GM21367 (cell line): Measurements from ENCODE around the gene OPTN.
A peak's percentile ranks its signal among the peaks of the same experiment; 100 is the strongest.
"Not testable (repeated sequence)": the region's sequence is repeated elsewhere in the genome, so short reads cannot be mapped to it uniquely, and the experiment has no call there.

Experiments
- ATAC-seq: cut with Tn5 transposase; IDR thresholded peaks from one replicate; pipeline ENCODE4 v1.9.1; 2021; ENCODE audit not compliant: unreplicated experiment

The OPTN gene

GRCh38 chr10:13099666-13100348 is at the start of gene OPTN:
OPTN (plus strand) TSS chr10:13100163; CDS start chr10:13109123, 8,960 bp downstream.
- peak; percentile 46 for ATAC-seq

GRCh38 chr10:13051126-13051694 is 48.8 kb upstream of the OPTN start:
- no peak for ATAC-seq

- ATAC-seq = not testable (repeated sequence)
Measured at GRCh38 chr10:13053208-13053607, 46.8 kb upstream of the OPTN start.

- no peak for ATAC-seq
Measured at GRCh38 chr10:13053794-13054462, 46.0 kb upstream of the OPTN start.

- ATAC-seq = no peak
Measured at GRCh38 chr10:13054844-13055243, 45.1 kb upstream of the OPTN start.

DNA sequence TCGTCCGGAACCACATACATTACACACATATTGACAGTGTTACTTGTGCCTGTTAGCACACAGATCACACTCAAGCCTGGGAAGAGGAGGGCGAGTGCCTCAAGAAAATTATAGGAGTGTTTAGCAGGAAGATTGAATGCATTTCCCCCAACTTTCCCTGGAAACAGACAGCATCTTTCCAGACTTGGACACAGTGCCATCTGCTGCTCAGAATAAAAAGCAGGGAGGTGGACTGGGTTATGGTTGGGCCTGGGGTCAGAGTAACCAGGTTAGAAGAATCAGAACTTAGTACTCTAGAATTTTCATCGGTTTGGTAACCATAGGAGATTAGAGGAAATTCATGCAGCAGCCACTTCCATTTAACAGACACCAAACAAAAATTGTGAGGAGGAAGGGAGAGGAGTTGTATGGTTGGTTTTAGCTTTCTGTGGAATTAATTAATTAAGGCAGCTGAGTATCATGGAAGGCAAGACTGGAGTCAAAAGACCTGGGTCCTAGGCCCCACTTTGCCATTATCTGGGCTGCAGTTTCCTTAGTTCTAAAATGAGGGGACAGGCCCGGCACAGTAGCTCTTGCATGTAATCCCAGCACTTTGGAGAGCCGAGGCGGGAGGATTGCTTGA is 43.4 kb upstream of the OPTN start:
- ATAC-seq = no peak

DNA sequence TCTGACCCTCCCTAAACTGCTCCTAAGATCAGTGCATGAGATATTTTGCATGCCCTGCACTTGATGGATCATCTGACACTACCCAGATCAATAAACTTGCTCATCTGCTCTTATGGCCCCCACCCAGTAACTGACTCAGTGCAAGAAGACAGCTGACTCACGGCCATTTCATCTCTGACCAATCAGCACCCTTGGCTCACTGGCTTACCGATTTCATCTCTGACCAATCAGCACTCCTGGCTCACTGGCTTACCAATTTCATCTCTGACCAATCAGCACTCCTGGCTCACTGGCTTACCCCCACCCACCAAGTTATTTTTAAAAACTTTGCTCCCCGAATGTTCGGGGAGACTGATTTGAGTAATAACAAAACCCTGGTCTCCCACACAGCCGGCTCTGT is 37.2 kb upstream of the OPTN start:
- ATAC-seq = no peak

DNA sequence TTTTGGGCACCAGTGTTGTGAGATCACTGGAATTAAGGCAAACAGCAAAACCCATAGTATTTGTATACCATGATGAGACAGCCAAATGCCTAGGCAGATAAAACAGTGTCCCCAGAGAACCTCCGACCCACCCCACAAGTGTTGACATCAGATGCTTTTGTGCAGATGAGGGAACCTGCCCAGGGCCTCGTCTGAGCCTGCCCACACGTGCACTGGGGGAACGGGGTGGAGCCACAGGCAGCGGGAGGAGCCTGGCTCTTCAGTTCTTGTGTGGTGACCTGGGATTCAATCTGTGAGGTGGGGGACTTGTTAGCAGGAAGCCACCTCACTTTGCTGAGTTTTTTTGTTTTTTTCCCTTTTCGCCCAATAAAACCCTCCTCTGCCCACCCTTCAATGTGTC is 33.4 kb upstream of the OPTN start:
- ATAC-seq = no peak

DNA sequence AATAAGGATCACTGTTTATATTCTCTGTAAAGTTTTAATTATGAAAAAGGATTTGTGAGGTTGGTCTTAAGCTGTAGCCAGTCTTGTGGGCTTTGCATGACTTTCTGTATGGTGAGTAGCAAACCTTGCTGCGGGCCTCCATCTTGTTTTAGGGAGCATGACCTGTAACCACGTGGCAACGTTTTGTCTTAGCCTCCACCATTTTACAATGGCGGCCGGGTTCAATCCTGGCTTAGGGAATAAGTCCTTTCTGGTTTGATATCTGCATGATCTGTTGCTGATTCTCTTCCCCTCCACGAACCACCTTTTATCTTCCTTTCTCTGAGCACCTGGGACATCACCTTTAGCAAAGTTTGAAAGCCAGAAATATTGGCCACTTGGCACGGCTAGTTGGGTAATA is 32.5 kb upstream of the OPTN start:
- ATAC-seq = no peak

DNA sequence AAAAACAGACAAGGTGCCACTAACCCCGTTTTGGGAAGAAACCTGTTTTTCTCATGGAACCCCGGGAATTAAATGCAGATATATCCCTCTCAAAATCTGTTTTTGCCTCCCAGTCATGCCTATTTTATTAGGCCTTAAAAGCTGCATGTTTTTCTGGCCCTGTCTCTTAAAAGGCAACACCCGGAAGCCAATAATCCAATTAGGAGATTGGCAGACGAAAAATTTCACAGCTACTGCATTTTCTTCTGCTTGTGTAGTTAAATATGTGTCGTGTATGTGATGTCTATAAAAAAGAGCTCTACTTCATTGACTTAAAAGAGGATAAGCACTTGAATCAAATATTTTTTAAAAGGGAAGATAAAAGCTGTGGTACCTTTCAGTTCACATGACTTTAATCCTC is 31.9 kb upstream of the OPTN start:
- ATAC-seq = no peak

- no peak for ATAC-seq
Measured at GRCh38 chr10:13068484-13068883, 31.5 kb upstream of the OPTN start.

DNA sequence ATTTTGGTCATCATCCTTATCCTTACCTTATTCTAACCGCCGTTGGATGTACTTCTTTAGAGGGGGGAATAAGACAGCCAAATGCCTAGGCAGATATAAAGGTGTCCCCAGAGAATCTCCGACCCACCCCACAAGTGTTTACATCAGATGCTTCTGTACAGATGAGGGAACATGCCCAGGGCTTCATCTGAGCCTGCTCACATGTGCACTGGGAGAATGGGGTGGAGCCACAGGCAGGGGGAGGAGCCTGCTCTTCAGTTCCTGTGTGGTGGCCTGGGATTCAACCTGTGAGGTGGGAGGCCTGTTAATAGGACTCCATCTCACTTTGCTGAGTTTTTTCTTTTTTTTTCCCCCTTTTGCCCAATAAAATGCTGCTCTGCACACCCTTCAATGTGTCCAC is 27.6 kb upstream of the OPTN start:
- ATAC-seq = no peak

- no peak for ATAC-seq
Measured at GRCh38 chr10:13074563-13075451, 25.2 kb upstream of the OPTN start.

- no peak for ATAC-seq
Measured at GRCh38 chr10:13078912-13079775, 20.8 kb upstream of the OPTN start.

GRCh38 chr10:13079776-13080050 is 20.2 kb upstream of the OPTN start:
- no peak for ATAC-seq

DNA sequence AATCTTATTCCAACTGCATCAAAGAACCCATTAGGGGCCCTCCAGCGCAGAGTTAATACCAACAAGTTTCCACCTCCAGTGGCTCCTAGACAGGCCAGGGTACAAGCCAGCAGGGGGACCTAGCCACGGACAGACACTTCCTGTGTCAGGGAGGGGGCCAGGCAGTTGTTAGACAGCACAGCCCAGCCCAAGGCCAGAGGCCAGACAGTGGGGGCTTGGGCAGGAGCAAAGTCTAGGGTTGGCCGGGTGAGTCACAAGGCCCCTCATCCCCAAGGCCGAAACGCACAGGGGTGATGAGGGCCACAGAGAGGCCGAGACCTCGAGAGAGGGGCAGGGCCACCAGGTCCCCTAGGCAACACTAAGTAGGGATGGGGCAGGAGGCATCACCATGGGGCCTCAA is 19.3 kb upstream of the OPTN start:
- no peak for ATAC-seq

DNA sequence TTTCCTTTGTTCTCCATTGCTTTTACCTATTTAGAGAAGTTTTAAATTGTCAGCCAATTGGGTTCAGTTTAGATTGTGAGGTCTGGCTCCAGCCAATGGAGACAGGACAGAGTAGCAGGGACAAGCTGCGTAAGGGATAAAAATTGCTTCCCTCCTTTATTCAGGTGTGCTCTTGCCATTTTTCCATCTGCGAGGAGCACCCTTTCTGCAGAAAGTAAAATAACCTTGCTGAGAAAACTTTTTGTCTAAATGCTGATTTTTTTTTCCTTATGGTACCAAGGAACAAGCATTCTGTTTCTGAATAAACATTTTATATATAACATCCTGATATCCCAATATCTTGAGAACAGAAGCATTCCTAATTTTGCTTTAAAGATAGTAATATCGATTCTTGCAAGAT is 16.3 kb upstream of the OPTN start:
- ATAC-seq = not testable (repeated sequence)

GRCh38 chr10:13086056-13086455 is 13.9 kb upstream of the OPTN start:
- no peak for ATAC-seq

- ATAC-seq = no peak
Measured at GRCh38 chr10:13087601-13087985, 12.4 kb upstream of the OPTN start.

- no peak for ATAC-seq
Measured at GRCh38 chr10:13087986-13088618, 11.9 kb upstream of the OPTN start.
